Chondrocyte (in vitro differentiated cells): ENCODE results near the gene COLEC12. TPM values are rescaled to one million over a fixed set of nuclear protein-coding genes. Genes with fewer than 3 reads are reported as not detected.

Experiments
- DNase-seq: peaks from one replicate; pipeline ENCODE4 v3.0.0; 2021; ENCODE audit warnings: mixed read lengths, low spot score
- H3K27ac Mint-ChIP-seq: one replicate; pipeline ENCODE4 v1.8.0; 2021; ENCODE audit warnings: mild to moderate bottlenecking, moderate library complexity, mixed read lengths; ENCODE audit not compliant: unreplicated experiment
- H3K27me3 Mint-ChIP-seq: 2 replicates; pipeline ENCODE4 v1.8.0; 2021; ENCODE audit warnings: low read depth, mixed read lengths
- H3K36me3 Mint-ChIP-seq: 2 replicates; pipeline ENCODE4 v1.8.0; 2021; ENCODE audit warnings: low read depth, mixed read lengths
- H3K4me1 Mint-ChIP-seq: 2 replicates; pipeline ENCODE4 v1.8.0; 2021; ENCODE audit warnings: low read depth, mild to moderate bottlenecking, mixed read lengths
- H3K4me3 Mint-ChIP-seq: one replicate; pipeline ENCODE4 v1.8.0; 2021; ENCODE audit warnings: mild to moderate bottlenecking, moderate library complexity, mixed read lengths; ENCODE audit not compliant: unreplicated experiment
- H3K9me3 Mint-ChIP-seq: 2 replicates; pipeline ENCODE4 v1.8.0; 2021; ENCODE audit warnings: low read depth, mixed read lengths
- total RNA-seq: library from RNA; stranded (reverse); gene quantifications from 3 replicates; pipeline ENCODE4 v1.2.1, GENCODE V29; 2021
- TF ChIP-seq, protein P1 (sequence below): fragments of 200-600 bp; sonication (generic); IDR thresholded peaks from 2 replicates; pipeline ENCODE4 v1.5.0; 2021; ENCODE audit warnings: antibody characterized with exemption, mild to moderate bottlenecking, moderate library complexity

COLEC12 gene
- total RNA-seq, 1 donor from 2014 or later = 2.1 TPM

DNA sequence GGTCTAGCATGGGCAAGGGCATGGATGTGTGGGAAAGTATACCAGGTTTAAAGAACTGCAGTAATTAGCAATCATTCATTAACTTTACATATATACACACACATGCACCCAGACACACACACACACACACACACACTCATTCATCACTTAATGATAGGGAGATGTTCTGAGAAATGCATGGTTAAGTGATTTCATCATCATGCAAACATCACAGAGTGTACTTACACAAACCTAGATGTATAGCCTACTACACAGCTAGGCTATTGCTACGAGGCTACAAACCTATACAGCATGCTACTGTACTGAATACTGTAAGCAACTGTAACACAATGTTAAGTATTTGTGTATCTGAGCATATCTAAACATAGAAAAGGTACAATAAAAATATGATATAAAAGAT lies 83.6 kb downstream of the COLEC12 start:
- Mint-ChIP-seq H3K27ac (no peak overlapping the region), H3K27me3 (no peaks in the 10 kb centered on the region), H3K4me3 (no peak overlapping the region), H3K36me3 (no peaks in the 10 kb centered on the region), H3K9me3 (peaks cover 3% of the 10 kb centered on the region), H3K4me1 (peaks cover 31% of the 10 kb centered on the region)
- DNase-seq = no peak
- TF ChIP-seq, protein P1, sequence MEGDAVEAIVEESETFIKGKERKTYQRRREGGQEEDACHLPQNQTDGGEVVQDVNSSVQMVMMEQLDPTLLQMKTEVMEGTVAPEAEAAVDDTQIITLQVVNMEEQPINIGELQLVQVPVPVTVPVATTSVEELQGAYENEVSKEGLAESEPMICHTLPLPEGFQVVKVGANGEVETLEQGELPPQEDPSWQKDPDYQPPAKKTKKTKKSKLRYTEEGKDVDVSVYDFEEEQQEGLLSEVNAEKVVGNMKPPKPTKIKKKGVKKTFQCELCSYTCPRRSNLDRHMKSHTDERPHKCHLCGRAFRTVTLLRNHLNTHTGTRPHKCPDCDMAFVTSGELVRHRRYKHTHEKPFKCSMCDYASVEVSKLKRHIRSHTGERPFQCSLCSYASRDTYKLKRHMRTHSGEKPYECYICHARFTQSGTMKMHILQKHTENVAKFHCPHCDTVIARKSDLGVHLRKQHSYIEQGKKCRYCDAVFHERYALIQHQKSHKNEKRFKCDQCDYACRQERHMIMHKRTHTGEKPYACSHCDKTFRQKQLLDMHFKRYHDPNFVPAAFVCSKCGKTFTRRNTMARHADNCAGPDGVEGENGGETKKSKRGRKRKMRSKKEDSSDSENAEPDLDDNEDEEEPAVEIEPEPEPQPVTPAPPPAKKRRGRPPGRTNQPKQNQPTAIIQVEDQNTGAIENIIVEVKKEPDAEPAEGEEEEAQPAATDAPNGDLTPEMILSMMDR = no peak

DNA sequence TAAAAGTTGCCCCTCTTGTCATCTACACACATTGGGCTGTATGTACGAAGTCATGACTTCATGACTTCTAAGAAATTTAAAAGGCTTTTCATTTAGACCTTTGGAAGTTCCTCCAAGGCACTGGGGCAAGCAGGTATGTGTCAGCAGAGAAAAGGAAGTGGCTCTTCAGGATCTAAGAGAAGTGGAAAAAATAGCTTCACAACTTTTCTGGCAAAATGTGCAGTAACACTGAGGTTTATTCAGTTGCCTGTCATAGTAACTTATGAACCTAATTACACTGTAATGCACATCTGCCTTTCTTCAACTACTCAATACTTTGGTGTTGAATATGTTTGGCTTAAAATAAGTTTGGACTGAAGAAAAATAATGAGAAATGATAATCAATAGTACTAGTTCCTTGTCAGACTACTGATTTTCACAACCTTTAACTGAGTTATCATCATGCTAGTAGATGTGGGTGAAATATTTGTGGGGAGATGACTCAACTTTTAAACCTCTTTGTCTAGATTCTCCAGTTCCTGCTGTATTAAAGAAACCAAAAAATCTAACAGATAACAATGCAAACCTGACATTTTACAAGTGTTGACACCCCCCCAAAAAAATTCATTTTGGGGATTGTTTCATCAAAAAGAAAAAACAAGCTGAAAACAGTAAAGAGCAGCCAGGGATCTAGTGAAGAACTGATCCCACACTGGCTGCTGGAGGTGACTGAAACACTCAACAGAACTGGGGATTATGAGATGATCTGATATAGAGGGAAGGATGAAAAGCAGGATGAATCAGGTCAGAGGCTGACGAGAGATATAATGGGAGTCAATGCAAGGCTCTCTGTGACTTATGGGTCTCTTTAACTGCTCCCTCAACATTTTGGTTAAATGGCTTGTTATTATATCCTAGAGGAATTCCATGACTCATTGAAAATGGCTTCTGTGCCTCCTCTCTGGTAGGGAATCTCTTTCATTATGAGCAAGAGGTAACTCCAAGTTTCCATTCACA lies 84.6 kb downstream of the COLEC12 start:
- Mint-ChIP-seq H3K27ac (peak overlapping the region; percentile 27), H3K4me3 (no peak overlapping the region), H3K36me3 (no peaks in the 10 kb centered on the region), H3K9me3 (peaks cover 8% of the 10 kb centered on the region), H3K4me1 (peaks cover 21% of the 10 kb centered on the region), H3K27me3 (no peaks in the 10 kb centered on the region)
- TF ChIP-seq, protein P1 = no peak
- DNase-seq = no peak

DNA sequence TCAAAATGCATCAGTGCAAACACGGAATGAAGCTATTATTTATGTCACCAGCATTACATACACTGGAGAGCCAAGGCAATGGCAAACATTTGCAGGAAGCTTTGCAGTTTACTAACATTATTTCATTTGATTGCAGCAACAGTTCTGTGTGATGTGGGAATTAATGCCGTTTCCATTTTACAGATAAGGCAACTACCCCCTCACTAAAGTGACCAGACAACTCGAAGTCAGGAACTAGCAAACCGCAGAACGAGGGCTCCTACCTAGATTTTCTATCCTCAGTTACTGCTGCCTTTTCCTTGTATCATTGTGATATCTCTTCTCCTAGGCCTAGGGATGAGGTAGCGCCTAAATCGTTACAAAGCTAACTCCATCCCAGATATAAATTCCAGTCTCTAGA lies 85.5 kb downstream of the COLEC12 start:
- Mint-ChIP-seq H3K4me3 (no peak overlapping the region), H3K27ac (no peak overlapping the region), H3K27me3 (no peaks in the 10 kb centered on the region), H3K4me1 (peaks cover 18% of the 10 kb centered on the region), H3K9me3 (peaks cover 8% of the 10 kb centered on the region), H3K36me3 (no peaks in the 10 kb centered on the region)
- DNase-seq = no peak
- TF ChIP-seq, protein P1 = no peak

DNA sequence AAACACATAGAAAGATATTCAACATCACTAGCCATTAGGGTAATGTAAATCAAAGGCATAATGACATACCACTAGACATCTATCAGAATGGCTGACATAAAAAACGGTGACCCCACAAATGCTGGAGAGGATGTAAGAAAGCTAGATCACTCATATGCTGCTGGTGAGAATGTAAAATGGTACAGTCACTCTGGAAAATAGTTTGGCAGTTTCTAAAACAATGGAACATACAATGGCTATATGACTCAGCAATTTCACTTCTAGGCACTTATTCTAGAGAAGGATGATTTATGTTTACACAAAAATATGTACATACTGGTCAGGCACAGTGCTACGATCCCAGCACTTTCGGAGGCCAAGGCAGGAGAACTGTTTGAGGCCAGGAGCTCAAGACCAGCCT lies 87.3 kb downstream of the COLEC12 start:
- Mint-ChIP-seq H3K27me3 (no peaks in the 10 kb centered on the region), H3K9me3 (peaks cover 8% of the 10 kb centered on the region), H3K36me3 (no peaks in the 10 kb centered on the region), H3K4me3 (no peak overlapping the region), H3K4me1 (peaks cover 18% of the 10 kb centered on the region), H3K27ac (no peak overlapping the region)
- DNase-seq = no peak
- TF ChIP-seq, protein P1 = no peak

DNA sequence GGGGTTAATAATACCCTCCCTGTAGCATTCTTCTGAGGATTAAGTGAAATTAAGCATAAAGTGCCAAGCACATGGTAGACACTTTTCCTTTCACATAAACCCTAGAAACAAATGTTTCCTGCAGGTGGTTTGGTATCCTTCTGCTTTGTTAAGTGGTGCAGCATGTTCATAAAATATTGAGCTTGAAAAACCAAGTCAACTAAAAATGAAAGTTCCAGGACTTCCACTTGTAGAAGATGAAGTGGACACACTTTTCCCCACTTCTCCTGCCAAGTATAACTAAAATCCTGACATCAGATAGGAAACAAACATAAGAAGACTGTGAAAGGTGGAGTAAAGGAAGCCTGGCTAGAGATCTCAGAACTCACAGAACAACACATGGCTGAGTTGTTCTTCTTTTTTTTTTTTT lies 90.5 kb downstream of the COLEC12 start:
- H3K4me1 Mint-ChIP-seq = peaks cover 9% of the 10 kb centered on the region
- H3K4me3 Mint-ChIP-seq = no peak overlapping the region
- peaks cover 14% of the 10 kb centered on the region for H3K9me3 Mint-ChIP-seq
- peaks cover 4% of the 10 kb centered on the region for H3K36me3 Mint-ChIP-seq
- no peak for DNase-seq
- TF ChIP-seq, protein P1 = no peak
- no peak overlapping the region for H3K27ac Mint-ChIP-seq
- no peaks in the 10 kb centered on the region for H3K27me3 Mint-ChIP-seq
